CD4-positive, alpha-beta T cell treated with Interferon gamma for 1 hour (primary cell): ENCODE results near the gene NAT9.

Experiments
- DNase-seq: peaks from one replicate; pipeline ENCODE4 v3.0.0-alpha.2; 2020

The NAT9 gene

DNA sequence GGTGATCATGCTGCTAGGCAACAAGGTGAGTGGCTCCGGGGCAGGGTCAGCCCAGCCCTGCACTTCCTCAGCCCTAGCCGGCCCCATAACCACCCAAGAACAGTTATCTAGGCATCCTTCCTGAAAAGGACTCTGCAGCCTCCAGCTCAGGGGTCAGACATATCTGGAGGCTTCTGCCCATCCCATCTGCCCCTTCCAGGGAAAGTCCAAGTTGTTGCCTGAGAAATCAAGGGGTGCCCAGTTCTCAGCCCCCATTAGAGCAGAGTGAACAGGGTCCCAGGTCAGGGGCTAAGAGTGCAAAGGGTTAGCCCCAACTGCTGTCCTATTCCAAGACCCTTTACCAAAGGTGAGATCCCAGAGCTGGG, 31.8 kb downstream of the NAT9 start:
- DNase-seq: no peak

DNA sequence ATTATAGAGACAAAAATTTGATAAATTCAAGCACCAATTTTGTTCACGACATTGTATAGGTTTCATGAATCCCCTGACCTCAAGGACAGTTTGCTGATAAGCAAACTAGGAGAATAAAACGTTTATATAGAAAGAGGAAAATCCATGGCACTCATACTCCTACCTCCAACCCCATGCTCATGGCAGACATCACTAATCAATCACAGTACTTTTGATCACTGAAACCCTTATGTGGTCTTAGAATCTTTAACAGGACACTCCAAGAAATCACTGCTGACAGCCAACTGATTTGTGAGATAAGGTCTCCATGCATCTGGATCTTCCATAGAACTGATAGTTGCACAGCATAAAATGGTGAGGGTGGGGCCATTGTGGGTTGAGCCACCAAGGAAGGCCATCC, 32.4 kb downstream of the NAT9 start:
- no peak for DNase-seq

DNA sequence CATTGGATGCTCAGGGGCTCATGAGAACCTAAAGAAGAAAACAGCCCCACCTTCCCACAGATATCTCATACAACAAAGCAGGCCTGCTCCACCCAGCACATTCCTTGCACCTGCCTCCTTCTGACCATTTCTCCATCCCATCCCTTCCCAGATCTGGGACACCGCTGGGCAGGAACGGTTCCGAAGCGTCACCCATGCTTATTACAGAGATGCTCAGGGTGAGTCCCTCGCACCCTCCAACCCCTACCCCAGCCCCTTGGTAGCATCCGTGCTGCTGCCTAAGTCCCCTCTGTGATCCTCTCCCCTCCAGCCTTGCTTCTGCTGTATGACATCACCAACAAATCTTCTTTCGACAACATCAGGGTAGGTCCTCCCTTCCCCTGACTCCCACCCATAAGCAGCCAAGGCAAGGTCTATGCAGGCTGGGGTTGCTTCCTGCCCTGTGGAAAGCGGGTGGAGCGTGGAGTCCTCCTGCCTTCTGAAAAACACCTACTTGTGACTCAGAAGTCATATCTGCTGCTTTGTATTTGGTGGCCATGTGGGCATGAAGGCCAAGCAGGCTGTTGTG, 33.1 kb downstream of the NAT9 start:
- DNase-seq: no peak

DNA sequence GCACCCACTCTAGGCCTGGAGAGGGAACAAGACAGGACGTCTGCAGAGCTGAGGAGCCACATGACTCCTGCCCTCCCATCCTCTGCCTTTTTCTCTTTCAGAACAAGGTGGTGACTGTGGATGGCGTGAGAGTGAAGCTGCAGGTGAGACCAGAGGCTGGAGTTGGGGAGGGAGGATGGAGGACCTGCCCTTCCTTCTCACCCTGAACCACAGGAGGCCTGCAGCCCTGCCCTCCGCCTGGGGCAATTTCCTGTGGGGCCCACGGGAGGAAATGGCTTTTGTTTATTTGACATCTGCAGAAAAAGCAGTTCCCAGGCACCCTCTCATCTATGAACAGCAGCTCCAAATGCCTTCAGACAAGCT, 34.0 kb downstream of the NAT9 start:
- peak; percentile 42 for DNase-seq

DNA sequence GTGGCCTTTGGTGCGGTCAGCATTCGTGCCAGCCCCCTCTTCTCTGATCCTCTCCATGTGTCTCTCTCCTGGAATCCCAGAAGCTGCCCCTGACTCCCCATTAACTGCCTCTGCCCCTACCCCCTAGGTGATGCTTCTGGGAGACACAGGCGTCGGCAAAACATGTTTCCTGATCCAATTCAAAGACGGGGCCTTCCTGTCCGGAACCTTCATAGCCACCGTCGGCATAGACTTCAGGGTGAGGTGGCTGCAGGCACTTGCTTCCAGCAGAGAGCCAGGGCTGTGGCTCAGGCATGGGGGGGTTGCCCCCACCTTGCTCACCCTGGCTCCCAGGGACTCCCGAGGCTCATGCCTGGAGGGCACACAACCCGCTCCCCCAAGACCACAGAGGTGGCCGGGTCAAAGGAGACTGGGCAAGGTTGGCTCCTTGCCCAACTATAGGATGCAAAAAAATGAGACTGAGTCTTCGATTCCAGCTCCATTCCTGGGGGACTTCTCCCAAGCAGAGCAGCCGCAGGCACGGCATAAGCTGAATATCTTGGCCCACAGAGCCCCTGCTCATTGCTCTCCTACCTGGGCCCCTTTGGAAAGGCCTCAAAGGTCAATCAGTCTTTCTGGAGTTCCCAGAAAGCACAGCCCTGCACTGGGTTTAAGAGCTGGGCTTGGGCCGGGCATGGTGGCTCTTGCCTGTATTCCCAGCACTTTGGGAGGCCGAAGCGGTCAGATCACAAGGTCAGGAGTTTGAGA, 35.3 kb downstream of the NAT9 start:
- no peak for DNase-seq

DNA sequence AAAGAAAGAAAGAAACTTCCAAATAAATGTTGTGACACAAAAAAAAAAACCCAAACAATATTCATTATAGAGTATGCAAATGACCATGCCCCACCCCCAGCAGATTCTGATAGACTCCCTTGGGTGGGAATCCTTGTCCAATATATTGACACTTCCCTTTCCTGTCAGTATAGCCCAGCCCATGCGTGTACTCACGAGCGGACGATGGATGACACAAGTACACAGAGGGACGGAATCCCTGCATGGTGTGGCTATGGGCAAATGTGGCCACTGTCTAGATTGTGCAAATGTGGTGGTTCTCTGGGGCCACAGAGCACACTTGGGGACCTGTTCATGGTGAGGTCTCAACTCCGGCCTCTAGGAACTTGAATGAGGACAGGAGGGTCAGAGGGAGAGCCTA, 36.0 kb downstream of the NAT9 start:
- no peak for DNase-seq

DNA sequence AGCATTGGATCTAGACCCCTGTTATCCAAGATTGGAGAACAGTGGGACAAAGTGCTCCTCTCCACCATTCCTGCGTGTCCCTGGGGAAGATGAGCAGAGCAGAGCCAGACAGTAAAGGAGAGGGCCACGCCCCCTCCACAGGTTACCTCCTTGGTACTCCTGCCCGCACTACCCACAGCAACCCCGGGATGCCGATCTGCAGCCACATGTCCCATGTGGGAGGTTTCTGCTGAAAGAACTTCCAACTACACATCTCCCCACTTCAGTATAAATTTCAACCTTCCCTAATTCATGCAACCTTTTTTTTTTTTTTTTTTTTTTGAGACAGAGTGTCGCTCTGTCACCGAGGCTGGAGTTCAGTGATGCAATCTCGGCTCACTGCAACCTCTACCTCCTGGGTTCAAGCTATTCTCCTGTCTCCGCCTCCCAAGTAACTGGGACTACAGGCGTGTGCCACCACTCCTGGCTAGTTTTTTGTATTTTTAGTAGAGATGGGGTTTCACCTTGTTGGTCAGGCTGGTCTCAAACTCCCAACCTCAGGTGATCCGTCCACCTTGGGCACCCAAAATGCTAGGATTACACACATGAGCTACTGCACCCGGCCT, 36.8 kb downstream of the NAT9 start:
- DNase-seq: no peak

DNA sequence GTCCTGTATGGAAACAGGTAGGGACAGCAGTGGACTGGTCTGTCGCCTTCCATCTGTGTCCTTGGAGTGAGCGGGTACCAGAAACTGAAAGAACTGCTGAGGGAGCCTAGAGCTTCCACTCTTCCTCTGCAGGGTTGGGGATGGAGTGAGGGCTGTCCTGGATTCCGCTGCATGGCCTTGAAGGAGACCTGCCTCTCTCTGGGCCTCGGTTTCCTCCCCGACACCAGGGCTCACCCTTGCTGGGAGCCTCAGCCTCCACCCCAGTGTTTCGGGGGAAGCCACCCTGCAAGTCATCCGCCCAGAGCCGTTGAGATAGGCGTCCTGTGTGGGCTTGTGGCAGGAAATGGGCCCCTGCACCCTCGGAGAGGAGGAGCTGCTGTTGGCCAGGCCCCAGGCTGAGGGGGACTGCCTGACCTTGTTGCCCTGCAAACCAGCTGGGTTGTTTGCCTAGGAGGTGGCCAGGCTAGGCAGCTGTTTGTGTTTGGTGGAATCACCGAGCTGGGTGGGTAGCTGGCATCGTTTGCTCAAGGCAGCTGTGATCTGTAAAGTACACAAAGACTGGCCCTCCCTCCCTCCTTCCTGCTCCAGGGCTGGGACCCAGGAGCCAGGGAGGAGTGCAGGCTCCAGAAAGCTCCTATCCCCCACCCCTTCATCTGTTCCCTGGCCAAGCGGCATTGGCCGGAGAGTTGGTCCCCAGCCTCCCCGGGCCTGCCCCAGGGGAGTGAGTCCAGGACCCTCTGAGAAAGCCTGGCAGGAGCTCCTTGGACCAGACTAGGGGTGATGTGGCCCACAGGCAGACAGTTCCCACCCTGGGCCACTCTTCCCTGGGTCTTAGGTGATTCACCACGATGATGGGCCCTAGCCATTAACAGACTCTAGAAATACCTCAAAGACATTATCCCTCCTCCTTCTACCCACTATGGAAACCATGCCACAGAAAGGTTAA, 37.8 kb downstream of the NAT9 start:
- DNase-seq: peak; percentile 76

DNA sequence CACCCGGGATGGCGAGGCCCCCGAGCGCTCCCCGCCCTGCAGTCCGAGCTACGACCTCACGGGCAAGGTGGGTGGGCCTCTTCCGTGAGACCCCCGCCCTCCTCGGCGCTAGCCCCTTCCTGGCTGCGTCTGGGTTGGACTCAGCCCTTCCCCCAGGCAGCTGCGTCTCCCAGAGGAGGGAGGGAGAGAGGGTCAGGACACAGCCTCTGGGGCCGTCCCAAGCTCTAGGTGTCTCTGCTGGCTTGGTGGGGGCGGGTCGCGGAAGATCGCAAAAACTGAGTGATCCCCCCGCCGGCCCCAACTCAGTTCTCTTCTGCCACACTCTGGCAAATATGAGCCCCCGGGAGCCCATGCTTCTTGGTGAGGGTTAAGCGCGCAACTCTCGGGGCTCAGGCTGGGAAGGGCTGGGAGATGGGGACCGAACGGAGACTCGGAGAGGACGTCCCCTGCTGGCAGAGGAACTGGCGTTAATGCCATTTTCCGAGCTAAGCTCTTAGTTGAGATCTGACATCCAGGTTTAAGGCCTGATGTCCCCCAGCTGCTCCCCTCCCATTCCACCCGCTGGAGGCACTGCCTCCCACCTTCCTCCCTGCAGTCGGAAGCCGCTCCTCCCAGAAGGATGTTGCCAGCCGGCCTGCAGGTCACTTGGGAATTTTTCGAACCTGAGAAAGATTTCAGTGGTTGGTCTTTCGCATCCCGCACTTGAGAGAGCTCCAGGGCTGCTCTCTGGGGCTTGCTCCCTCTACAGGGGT, 38.7 kb downstream of the NAT9 start:
- no peak for DNase-seq

DNA sequence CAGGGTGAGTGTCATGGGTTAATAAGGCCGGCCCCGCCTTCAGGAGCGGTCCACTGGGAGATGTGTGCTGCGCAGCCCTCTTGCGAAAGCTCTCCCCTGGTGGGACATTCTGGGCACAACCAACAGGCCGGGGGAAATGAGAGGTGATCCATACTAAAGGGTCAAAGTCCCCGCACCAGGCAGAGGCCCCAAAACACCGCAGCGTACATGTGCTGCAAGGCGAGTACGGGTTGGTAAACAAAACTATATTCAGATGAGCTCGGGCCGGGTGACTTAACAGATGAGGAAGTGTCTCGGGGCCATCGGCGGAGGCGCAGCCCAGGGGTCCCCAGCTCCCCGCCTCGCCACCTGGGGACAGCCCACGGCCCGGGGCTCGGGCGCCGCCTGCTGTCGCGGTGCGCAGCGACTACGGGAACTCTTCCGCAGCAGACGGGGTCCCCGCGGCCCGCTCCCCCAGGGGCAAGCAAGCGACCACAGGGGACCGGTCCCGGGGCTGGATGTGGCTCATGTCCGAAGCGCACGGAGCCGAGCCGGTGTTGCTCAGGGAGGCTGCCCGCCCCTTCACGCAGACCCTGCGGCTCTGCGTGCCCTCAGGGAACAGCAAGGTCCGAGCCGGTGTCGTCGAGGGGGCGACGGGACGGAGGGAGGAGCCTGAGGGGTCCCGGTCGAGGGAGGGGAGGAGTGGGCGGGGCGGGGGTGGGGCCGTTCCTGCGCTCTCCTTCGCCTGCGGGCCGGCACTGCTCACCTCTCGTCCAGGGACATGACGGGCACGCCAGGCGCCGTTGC, 39.4 kb downstream of the NAT9 start, which contains the start of gene RAB37:
Gene RAB37, plus strand, starts transcription at position 744 of the 786 bp plus-strand sequence. Its CDS starts 17 bp downstream, at position 761.
- peak; percentile 73 for DNase-seq

DNA sequence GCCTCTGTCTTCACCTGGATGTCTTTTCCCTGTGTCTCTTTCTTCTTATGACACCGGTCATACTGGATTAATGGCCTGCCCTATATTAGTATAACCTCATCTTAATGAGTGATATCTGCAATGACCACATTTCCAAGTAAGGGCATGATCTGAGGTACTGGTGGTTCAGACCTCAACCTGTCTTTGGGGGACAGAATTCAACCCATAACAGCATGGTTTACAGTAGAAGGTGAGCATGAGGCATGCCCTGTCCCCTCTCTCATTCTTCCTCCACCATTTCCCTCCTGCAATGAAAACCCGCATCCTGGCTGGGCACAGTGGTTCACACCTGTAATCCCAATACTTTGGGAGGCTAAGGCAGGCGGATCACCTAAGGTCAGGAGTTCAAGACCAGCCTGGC, 41.9 kb downstream of the NAT9 start:
- no peak for DNase-seq

DNA sequence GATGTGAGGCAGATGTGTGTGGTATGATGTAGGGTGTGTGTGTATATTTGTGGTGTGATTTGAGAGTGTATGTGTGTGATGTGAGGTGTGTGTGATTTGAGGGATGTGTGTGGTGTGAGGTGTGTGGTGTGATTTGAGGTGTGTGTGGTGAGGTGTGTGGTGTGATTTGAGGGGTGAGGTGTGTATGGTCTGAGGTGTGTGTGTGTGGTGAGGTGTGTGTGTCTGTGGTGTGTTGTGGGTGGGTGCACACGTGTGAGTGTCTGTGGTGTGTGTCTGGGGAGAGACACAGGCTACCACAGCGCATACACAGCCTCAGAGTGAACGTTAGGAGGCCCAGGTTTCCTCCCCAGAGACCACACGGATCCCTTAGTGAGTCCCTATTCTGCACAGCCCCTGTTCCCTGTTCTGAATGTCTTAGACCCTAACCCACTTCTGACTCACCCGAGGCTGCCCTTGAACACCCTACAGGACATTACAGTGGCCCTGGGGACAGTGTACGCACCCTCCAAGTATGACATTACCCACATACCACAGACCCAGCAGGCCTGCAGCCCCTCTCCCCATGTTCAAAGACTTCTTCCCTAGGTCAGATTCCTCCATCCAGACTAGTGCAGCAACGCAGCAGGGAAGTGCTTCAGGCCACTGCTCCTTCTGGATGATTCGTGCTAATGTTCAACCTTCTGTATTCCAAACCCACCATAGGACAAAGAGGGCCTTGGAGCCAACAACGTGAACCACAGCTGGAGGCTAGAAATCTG, 42.6 kb downstream of the NAT9 start:
- peak; percentile 35 for DNase-seq

DNA sequence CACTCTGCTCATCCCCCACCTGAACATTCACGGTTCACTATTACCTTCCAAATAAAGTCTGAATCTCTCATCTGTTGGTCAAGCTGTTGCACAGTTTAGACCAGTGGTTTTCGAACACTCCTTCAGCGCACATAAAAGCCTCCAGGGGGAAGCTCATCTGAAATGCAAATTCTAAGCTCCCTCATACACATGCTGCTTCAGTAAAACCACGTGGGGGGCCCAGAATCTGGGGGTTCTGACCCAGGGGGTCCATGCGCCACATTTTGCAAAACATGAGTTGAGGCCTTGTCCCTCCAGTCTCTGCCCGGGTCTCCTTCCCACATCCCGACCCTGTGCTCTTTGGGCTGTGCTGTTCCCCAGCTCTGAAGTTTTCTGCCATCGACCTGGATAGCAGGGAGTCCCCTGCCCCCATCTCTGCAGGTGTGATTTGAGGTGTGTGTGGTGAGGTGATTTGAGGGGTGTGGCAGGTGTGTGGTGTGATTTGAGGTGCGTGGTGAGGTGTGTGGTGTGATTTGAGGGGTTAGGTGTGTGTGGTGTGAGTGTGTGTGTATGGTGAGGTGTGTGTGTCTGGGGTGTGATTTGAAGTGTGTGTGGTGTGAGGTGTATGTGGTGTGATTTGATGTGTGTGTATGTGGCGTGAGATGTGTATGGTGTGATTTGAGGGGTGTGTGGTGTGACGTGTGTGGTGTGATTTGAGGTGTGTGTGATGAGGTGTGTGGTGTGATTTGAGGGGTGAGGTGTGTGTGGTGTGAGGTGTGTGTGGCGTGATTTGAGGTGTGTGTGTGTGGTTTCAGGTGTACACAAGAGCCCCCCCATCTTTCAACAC, 43.9 kb downstream of the NAT9 start:
- DNase-seq: no peak

DNA sequence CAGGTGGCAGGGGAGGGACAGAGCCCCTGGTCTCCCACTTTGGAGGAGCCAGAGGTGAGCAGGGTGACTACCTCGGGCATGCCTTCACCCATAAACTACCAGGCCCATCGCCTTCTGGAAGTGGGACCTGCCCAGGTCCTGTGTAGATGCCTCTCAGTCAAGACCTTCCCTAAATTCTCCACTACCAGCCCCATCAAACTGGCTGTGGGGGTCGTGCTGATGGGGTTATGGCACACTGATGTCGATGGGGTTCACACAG, 44.9 kb downstream of the NAT9 start:
- no peak for DNase-seq

DNA sequence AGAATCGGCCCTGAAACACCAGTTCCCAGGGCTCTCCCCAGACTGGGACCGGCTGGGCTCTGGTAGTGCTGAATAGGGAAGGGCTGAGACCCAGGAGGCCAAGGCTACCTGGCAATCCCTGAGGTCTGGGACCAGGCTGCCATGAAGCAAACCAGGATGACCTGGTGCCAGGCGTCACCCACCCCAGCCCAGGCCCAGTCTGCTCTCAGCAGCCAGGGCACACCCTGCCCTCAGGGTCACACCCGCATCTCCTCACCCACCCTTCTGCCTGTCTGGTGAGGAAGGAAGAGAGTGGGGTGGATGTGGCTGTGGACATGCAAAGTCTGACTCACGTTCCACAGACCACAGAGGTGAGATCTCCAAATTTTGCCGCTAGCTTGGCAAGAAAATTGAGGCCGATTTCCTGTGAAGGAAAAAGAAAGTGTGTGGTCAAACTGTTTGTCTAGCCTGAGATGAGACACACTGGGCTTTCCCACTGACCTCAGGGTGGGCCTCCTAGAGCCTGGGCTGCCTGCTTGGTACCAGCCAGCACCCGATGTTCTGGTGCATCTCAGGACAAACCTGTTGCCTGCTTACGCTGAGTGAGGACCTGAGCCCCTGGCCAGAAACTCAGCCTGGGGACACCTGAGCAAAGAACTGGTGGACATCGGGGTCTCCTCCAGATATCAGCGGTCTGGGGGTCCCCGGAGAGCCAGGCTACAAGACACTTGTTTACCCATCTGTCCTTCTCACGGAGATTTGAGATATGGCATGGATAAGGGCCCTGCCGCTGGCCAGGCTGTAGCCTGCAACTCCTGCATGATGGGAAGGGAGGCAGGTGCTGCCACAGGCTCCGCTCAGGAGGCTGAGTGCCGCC, 45.4 kb downstream of the NAT9 start:
- DNase-seq: peak; percentile 72

DNA sequence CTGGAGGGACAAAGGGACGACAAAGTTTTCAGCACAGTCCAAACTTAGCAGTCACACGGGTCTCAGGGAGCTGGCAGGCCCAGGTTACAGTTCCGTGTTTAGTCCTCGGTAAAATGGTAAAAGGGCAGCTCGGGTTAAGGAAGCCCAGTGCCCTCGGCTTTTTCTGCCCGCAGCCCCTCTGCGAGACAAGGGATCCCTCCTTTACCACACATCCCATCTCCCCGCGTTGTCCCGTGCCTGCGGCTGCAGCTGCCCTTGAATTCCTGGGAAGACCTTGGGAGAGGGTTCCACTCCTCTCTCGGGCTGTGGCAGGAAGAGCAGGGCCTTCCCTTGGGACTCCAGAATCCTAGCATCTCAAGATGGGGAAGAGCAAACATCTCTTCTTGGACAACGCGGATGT, 46.3 kb downstream of the NAT9 start:
- DNase-seq: no peak

DNA sequence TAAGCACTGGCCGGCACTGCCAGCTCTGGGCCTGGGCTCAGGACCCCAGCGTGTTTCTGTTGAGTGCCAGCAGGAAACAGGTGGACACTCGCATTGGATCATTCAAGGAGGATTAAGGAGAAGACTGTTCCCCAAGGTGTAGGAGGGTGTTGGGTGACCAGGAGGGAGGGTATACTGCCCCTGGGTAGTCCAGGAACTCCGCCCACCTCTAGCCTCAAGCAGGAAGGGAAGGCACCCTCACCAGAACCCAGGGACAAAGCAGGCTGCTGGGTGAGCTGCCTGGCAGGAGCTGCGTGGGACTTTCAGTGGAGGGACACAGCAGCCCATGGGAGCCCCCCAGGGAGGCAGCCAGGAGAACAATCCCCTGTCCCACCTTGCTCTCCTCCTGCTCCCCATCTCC, 46.8 kb downstream of the NAT9 start:
- no peak for DNase-seq

DNA sequence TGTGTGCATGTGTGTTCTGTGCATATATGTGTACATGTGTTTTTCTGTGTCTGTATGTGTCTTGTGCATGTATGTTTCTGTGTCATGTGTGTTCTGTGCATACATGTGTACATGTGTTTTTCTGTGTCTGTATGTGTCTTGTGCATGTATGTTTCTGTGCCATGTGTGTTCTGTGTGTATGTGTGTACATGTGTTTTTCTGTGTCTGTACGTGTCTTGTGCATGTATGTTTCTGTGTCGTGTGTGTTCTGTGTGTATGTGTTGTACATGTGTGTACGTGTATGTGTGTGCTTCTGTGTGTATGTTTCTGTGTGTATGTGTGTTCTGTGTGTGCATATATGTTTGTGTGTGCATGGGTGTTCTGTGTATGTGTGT, 47.5 kb downstream of the NAT9 start:
- no peak for DNase-seq

DNA sequence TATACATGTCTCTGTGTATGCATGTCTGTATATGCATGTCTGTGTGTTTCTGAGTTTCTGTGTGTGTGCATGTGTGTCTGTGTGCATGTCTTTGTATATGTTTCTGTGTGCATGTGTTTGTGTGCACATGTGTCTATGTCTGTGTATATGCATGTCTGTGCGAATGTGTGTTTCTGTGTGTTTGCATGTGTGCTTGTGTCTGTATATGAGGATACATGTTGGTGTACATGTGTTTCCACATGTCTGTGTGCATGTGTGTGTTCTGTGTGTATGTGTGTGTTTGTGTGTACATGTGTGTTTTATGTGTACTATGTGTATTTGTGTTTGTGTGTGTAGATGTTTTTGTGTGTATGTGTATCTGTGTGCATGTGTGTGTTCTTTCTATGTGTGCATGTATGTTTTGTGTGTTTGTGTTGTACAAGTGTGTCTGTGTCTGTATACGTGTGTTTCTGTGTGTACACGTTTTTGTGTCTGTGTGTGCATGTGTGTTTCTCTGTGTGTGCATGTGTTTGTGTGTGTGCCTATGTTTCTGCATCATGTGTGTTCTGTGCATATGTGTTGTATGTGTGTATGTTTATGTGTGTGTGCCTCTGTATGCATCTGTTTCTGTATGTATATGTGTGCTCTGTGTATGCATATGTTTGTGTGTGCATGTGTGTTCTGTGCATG, 48.0 kb downstream of the NAT9 start:
- no peak for DNase-seq
